RCC 7860 (cell line): ENCODE data around the gene PON3.

Experiments
- DNase-seq: peaks from one replicate; pipeline ENCODE4 v3.0.0-alpha.2; 2015; ENCODE audit warnings: low spot score
- FAIRE-seq: peaks from 2 replicates; lab custom pipeline; 2012; peaks lifted over from hg19 to GRCh38; lab: Jason Lieb, UNC

The PON3 gene

DNA sequence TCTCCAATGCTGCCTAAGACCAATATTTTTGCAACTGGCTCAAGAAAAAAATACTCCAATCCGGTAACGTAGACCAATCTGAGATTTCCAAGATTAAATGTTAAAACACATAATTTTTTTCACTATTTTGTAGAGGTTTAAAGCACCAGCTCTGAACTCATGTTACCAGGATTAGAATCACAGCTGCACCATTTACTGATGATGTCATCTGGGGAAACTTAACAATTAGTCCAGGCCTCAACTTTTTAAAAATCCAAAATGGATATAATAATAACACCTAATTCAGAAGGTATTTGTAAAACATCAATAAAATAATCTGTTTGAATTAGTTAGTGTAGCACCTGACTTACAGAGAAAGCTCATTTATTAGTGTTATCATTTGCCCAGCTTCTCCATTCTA lies 86.2 kb downstream of the PON3 start:
- FAIRE-seq (no peak), DNase-seq (no peak)
